ENCODE measurements around the gene CMPK1.

DNA sequence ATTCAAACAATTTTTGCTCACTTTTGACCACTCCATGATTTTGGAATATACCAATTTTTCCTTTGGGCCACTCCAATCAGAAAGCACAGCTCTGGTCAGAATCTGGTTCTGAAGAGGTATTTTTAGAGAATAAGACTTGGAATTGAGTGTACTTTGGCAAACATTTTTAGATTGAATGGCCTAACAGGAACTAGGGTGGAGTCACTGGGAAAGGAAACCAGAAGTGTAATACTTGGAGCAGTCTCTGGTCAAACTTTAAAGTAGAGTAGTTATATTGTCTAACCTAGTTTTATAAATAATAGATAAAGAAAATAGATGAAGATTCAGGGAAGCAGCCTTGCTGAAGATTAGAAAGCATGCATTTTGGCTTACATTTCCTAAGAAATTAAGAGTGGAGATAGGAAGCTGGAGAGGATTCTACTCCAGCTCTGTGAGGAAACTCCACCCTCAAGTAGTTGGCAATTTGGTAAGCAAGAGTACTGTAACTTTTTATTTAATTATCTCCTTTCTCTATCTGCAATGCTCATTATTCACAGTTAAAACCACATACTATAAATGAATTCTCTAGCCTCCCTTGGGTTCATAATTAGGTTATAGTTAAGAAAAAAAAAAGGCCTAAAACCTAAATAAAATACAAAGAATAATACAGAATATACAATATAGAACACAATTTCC is 35.4 kb upstream of the CMPK1 start:
- TF ChIP-seq, protein P1, sequence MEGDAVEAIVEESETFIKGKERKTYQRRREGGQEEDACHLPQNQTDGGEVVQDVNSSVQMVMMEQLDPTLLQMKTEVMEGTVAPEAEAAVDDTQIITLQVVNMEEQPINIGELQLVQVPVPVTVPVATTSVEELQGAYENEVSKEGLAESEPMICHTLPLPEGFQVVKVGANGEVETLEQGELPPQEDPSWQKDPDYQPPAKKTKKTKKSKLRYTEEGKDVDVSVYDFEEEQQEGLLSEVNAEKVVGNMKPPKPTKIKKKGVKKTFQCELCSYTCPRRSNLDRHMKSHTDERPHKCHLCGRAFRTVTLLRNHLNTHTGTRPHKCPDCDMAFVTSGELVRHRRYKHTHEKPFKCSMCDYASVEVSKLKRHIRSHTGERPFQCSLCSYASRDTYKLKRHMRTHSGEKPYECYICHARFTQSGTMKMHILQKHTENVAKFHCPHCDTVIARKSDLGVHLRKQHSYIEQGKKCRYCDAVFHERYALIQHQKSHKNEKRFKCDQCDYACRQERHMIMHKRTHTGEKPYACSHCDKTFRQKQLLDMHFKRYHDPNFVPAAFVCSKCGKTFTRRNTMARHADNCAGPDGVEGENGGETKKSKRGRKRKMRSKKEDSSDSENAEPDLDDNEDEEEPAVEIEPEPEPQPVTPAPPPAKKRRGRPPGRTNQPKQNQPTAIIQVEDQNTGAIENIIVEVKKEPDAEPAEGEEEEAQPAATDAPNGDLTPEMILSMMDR (IDR thresholded peaks at IDR 0.05): no peak
- TF ChIP-seq POLR2A (IDR thresholded peaks at IDR 0.05): no peak
